Urinary bladder (tissue), 4 donors: Measurements from ENCODE around the gene LCN2. TPM values are rescaled to one million over a fixed set of nuclear protein-coding genes. Genes with fewer than 3 reads are reported as not detected.
"Not testable (repeated sequence)": the region's sequence is repeated elsewhere in the genome, so short reads cannot be mapped to it uniquely, and the experiment has no call there.

Experiments
- DNase-seq: peaks from one replicate; pipeline ENCODE4 v3.0.0-alpha.2; 2015; ENCODE audit errors: extremely low spot score
- H3K27ac ChIP-seq: one replicate; pipeline ENCODE4 v1.5.1; 2013; ENCODE audit warnings: low read depth, mild to moderate bottlenecking, moderate library complexity
- H3K36me3 ChIP-seq: one replicate; pipeline ENCODE4 v1.6.1; 2013; ENCODE audit warnings: mild to moderate bottlenecking, moderate library complexity; ENCODE audit not compliant: insufficient read depth
- H3K4me1 ChIP-seq: one replicate; pipeline ENCODE4 v1.6.1; 2013; ENCODE audit warnings: mild to moderate bottlenecking, moderate library complexity; ENCODE audit not compliant: insufficient read depth
- H3K4me3 ChIP-seq: one replicate; pipeline ENCODE4 v1.5.1; 2013; ENCODE audit warnings: low read depth, low read length
- WGBS: extraction: QIAGEN DNeasy Blood & Tissue Kit; methylation state at CpG from one replicate; pipeline ENCODE4 v1.1.7; 2013; 5-methylcytosine and 5-hydroxymethylcytosine counted together
- polyA plus RNA-seq: library from polyadenylated mRNA; stranded (reverse); fragments of 200-250 nt; gene quantifications from one replicate; pipeline ENCODE4 v1.2.3, GENCODE V29; 2013
- total RNA-seq: library from RNA; depleted of rRNA; stranded (reverse); fragments of >200 nt; gene quantifications from one replicate; pipeline ENCODE4 v1.2.3, GENCODE V29; 2014
- donor health status: healthy with polysubstance abuse.
- donor health status: healthy.

The LCN2 gene
- total and polyA plus RNA-seq, 2 donors, result 1.9 to 23.0 TPM

GRCh38 chr9:128107468-128108268 lies 41.6 kb upstream of the LCN2 start:
- no peak overlapping the region for H3K4me3 ChIP-seq
- 85% methylated on average over 18 of the region's 18 CpGs for WGBS
- H3K4me1 ChIP-seq, result no peaks in the 10 kb centered on the region
- no peaks in the 10 kb centered on the region for H3K36me3 ChIP-seq
- no peak overlapping the region for H3K27ac ChIP-seq
- no peak for DNase-seq

GRCh38 chr9:128108269-128109049 lies 40.8 kb upstream of the LCN2 start:
- Histone ChIP-seq H3K27ac (no peak overlapping the region), H3K36me3 (no peaks in the 10 kb centered on the region), H3K4me1 (no peaks in the 10 kb centered on the region), H3K4me3 (no peak overlapping the region)
- no peak for DNase-seq
- 78% methylated on average over 15 of the region's 15 CpGs for WGBS

DNA sequence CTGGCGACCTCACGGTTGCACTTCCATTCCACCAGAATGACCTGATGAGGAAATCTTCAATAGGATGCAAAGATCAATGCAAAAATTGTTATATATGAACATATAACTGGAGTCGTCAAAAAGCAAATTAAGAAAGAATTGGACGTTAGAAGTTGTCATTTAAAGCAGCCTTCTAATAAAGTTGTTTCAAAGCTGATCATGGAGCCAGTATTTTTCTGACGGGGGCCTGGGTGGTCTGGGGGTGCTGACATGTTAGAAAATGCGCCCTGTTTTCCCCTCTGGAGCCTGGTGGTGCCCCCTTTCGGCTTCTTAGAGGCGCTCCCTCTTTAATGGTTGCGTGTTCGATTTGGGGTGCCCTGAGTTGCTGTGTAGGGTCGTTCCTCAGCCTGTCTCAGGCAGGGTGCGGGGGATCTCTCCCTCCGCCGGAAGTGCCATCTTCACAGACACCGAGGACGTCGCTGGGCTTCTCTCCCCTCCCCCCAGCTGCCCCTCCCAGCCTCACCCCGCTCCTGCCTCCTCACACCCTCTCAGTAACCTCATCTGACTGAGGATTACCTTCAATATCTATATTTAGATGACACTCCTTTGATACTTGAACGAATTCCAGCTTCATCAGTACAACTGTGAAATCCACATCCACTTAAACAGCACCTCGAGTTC lies 40.1 kb upstream of the LCN2 start:
- Histone ChIP-seq H3K27ac (no peak overlapping the region), H3K36me3 (no peaks in the 10 kb centered on the region), H3K4me3 (no peak overlapping the region), H3K4me1 (no peaks in the 10 kb centered on the region)
- no peak for DNase-seq
- WGBS, result 67% methylated on average over 20 of the region's 20 CpGs

DNA sequence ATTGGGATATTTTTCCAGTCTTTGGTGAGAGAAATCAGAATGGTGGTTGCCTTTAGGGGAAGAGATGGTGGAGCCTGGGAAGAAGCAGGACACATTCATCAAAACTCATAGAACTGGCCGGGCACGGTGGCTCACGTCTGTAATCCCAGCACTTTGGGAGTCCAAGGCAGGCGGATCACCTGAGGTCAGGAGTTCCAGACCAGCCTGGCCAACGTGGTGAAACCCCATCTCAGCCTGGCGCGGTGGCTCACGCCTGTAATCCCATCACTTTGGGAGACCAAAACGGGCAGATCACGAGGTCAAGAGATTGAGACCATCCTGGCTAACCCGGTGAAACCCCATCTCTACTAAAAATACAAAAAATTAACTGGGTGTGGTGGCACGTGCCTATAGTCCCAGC lies 37.5 kb upstream of the LCN2 start:
- not testable (repeated sequence) for H3K36me3 ChIP-seq, DNase-seq, H3K27ac ChIP-seq, H3K4me1 ChIP-seq, H3K4me3 ChIP-seq
- 90% methylated on average over 12 of the region's 12 CpGs for WGBS

DNA sequence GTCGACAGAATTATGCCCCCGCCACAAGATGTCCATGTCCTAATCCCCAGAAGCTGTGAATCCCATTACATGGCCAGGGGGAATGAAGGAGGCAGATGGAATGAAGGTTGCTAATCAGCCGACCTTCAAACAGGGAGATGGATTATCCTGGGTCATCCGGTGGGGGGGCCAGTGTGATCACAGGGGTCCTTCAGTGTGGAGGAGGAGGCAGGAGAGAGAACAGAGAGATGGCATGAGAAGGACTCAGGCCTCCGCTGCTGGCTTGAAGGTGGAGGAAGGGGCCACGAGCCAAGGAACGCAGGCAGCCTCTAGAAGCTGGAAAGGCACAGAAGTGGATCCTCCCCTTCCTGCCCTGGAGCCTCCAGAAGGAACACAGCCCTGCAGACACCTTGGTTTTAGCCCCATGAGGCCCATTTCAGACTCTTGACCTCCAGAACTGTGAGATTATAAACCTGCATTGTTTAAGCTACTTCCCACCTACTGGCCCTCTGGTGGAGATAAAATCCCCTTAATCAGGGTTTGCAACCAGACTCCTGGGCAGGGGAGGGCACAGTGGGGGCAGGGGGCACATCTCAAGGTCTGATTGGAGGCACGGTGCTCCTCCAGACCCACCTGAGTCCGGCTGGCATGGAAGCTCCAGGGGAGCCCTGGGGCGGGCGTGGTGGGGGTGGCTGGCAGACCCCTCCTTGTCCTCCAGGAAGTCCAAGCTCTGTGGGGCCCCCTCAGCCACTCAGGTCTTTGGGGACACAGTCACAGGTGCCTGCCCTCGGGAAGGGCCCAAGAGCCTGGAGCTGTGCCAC lies 35.5 kb upstream of the LCN2 start:
- no peak for DNase-seq
- Histone ChIP-seq H3K36me3 (no peaks in the 10 kb centered on the region), H3K4me3 (no peak overlapping the region), H3K4me1 (no peaks in the 10 kb centered on the region), H3K27ac (no peak overlapping the region)
- 92% methylated on average over 12 of the region's 12 CpGs for WGBS

- H3K4me1 ChIP-seq, result no peaks in the 10 kb centered on the region
- WGBS, result 82% methylated on average over 29 of the region's 29 CpGs
- no peak for DNase-seq
Observed at GRCh38 chr9:128114326-128115186, 34.7 kb upstream of the LCN2 start.

DNA sequence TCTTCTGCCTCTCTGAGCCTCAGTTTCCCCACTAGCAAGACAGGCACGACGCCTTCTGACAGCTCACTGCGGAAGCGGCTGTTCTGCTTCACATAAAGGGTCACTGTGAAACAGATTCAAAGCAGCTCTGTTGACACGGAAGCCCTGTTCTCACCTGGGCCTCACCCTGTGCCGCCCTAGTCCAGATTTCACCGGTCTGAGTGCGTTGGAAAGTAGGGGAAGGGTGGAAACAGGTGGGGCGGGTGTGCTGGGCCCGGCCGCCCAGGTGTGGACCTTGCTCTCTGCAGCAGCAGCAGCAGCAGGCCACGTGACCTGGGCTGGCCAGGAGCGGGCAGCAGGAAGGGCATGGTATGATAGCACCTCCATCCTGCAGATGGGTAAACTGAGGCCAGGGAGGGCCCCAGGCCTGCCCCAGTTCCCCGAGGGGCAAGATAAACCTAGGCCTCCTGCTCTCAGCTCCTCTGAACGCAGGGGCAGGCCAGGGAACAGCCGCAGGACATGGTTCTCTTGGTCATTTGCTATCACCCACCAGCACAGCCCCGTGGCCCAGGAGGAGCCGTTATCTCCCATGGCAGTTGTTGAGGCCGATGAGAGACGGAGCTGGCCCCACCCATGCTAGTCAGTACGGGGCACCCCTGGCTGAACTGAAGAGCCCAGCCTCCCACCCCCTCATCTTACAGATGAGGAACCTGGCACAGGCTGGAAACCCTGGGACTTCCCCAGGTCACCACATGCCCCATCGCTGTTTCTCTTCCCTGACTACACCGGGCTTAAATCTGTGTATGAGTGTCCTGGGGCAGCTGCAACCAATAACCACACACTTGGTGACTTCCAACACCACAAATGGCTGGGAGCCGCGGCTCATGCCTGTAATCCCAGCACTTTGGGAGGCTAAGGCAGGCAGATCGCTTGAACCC lies 33.8 kb upstream of the LCN2 start:
- peak overlapping the region; percentile 57 for H3K27ac ChIP-seq
- 84% methylated on average over 26 of the region's 26 CpGs for WGBS
- H3K36me3 ChIP-seq, result no peaks in the 10 kb centered on the region
- no peaks in the 10 kb centered on the region for H3K4me1 ChIP-seq
- no peak for DNase-seq
- no peak overlapping the region for H3K4me3 ChIP-seq

More at GRCh38 chr9:128114326-128115186, 34.7 kb upstream of the LCN2 start:
- no peaks in the 10 kb centered on the region for H3K36me3 ChIP-seq
- peak overlapping the region; percentile 57 for H3K27ac ChIP-seq
- H3K4me3 ChIP-seq, result no peak overlapping the region

GRCh38 chr9:128116104-128117083 lies 32.9 kb upstream of the LCN2 start:
- Histone ChIP-seq H3K4me1 (no peaks in the 10 kb centered on the region), H3K36me3 (no peaks in the 10 kb centered on the region), H3K4me3 (no peak overlapping the region), H3K27ac (no peak overlapping the region)
- WGBS, result 91% methylated on average over 16 of the region's 16 CpGs
- no peak for DNase-seq

GRCh38 chr9:128117613-128118471 lies 31.4 kb upstream of the LCN2 start:
- H3K4me3 ChIP-seq, result no peak overlapping the region
- no peaks in the 10 kb centered on the region for H3K4me1 ChIP-seq
- no peak overlapping the region for H3K27ac ChIP-seq
- peaks cover 3% of the 10 kb centered on the region for H3K36me3 ChIP-seq
- no peak for DNase-seq
- WGBS, result 10% methylated on average over 27 of the region's 27 CpGs

GRCh38 chr9:128118472-128118857 lies 30.8 kb upstream of the LCN2 start:
- H3K4me3 ChIP-seq, result no peak overlapping the region
- no peaks in the 10 kb centered on the region for H3K4me1 ChIP-seq
- DNase-seq, result no peak
- H3K36me3 ChIP-seq, result peaks cover 3% of the 10 kb centered on the region
- no peak overlapping the region for H3K27ac ChIP-seq
- WGBS, result 45% methylated on average over 3 of the region's 3 CpGs
